Endothelial cell of umbilical vein (primary cell): ENCODE data around the gene MAGI1.

ENCODE experiments used
- EZH2 ChIP-seq: IDR thresholded peaks from 2 replicates; pipeline ENCODE4 v1.6.1; 2012; ENCODE audit warnings: borderline replicate concordance, low read depth, mild to moderate bottlenecking, moderate library complexity, low read length, inconsistent platforms; ENCODE audit not compliant: severe bottlenecking
- GATA2 ChIP-seq: IDR thresholded peaks from 2 replicates; pipeline ENCODE4 v1.7.0; 2011; ENCODE audit warnings: low read depth, mild to moderate bottlenecking, moderate library complexity, mixed read lengths, low read length; ENCODE audit not compliant: insufficient read length, insufficient read depth
- POLR2A ChIP-seq: IDR thresholded peaks from 2 replicates; pipeline ENCODE4 v1.6.1; 2012; ENCODE audit warnings: low read depth, mild to moderate bottlenecking, control low read depth, low read length
- POLR2AphosphoS5 ChIP-seq: IDR thresholded peaks from 2 replicates; pipeline ENCODE4 v1.6.1; 2012; ENCODE audit warnings: low read depth, mild to moderate bottlenecking, control low read depth, low read length, moderate library complexity; ENCODE audit not compliant: insufficient read depth
- TF ChIP-seq, protein P1 (sequence below), 2 donors: IDR thresholded peaks; 1 replicate in 1 of 2; 2 replicates in 1 of 2; pipeline ENCODE4 v1.5.1; 2011; ENCODE audit warnings: low read length in 2 of 2, mild to moderate bottlenecking in 2 of 2, moderate library complexity in 2 of 2, control low read depth in 1 of 2, inconsistent platforms in 1 of 2, low read depth in 1 of 2; ENCODE audit not compliant: insufficient read depth in 1 of 2; ENCODE audit errors: extremely low read depth in 1 of 2

- TF ChIP-seq POLR2A (no peak), POLR2AphosphoS5 (no peak), GATA2 (no peak), EZH2 (no peak)
- TF ChIP-seq, protein P1, sequence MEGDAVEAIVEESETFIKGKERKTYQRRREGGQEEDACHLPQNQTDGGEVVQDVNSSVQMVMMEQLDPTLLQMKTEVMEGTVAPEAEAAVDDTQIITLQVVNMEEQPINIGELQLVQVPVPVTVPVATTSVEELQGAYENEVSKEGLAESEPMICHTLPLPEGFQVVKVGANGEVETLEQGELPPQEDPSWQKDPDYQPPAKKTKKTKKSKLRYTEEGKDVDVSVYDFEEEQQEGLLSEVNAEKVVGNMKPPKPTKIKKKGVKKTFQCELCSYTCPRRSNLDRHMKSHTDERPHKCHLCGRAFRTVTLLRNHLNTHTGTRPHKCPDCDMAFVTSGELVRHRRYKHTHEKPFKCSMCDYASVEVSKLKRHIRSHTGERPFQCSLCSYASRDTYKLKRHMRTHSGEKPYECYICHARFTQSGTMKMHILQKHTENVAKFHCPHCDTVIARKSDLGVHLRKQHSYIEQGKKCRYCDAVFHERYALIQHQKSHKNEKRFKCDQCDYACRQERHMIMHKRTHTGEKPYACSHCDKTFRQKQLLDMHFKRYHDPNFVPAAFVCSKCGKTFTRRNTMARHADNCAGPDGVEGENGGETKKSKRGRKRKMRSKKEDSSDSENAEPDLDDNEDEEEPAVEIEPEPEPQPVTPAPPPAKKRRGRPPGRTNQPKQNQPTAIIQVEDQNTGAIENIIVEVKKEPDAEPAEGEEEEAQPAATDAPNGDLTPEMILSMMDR (IDR thresholded peaks at IDR 0.05; ENCODE audit: extremely low read depth in 1 of 2, insufficient read depth in 1 of 2, low read depth in 1 of 2, low read length in 2 of 2): no peak
These were observed 191.8 kb downstream of the MAGI1 start for GRCh38 chr3:65846936-65847335.
